Fibroblast of skin of scalp (primary cell): Measurements from ENCODE around the gene SIAH1.
"Not testable (repeated sequence)": the region's sequence is repeated elsewhere in the genome, so short reads cannot be mapped to it uniquely, and the experiment has no call there.

Source experiments
- DNase-seq: peaks from one replicate; pipeline ENCODE4 v3.0.0-alpha.2; 2013

Gene SIAH1

DNA sequence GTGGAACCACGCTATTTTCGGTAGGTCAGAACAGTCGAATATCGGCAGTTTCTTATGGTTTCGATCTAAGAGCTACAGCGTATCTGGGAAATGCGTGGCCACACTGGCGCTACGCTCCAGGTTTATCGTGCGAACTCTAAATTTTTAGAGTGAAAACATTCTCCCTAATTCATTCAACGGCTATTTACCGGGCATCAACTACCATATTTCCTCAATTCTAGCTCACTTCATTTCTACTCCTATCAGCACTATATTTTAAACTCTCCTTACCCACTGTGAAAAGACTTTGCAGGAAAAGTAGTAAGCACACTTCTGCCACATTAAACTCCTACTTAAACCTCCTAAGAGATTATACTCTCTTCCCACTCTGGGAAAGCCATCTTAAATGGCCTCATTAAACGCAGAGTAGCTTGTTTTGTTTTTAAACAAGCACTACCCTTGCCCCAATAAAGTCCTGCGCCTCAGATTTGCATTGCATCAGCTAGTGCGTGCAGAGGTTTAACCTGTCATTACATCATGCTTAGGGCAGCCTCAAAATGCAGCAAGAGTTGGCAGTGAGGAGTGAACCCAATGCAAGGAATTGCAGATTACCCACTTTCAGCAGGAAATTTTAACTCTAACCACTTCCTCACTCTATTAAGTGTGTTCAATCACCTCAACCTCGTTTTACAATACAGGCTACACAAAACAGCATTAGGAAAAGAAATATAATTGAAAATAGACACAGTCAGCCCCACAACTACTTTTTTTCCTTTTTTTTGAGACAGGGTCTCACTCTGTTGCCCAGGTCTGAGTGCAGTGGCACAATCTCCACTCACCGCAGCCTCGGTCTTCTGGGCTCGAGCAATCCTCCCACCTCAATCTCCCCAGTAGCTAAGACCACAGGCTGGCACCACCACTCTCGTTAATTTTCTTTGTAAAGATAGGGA, 18.8 kb downstream of the SIAH1 start:
- peak; percentile 93 for DNase-seq

DNA sequence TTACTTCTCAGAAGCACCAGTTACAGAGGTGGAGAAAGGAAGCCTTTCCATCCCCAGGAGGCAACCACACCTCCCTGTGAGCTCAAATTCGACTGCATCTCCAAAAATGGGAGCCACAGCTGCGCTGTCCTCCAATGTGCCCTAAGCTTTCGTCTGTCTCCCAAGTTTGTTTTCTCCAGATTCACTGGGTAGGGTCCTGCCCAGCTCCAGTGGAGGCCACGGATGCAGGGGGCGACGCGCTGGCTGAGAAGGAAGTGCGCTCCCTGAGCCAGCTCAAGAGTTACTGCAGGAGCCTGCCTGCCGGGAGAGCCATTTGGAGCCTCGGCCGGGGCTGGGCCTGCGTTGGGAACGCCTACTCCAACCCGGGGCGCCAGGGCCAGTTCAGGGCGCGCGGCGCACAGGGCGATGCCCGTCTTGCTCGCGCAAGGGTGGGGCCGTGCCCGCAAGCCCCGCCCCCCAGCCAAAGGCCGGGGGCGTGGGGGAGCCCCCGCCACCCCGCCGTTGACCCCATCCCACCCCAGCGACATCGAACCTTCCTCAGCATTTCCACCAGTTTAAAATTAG, 19.5 kb downstream of the SIAH1 start:
- DNase-seq, result peak; percentile 90

DNA sequence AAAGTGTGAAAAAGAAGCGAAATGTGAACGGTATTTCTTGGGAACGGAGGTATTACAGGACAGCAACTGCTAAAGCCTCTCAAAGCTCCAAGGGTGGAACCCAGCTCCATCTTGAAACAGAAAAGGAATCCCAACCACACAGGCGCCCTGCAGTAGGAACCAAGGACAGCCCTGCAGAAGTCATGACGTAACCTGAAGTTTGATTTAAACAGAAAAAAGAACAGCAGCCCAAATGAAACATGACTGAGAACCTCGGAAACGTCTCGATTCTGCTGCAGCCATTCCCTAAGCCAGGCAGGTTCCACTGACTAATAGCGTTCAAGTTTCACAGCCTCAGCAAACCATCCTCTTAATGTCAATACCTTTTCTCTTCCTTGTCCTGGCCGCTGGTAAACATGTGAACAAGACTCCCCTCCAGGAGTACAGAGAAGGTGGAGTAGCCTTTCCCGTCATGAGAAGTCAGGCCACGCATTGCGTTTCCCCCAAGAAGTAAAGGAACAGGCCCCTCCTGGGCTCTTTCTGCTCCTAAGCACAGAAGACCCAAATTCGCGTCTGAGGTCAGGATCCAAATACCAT, 20.1 kb downstream of the SIAH1 start:
- no peak for DNase-seq

DNA sequence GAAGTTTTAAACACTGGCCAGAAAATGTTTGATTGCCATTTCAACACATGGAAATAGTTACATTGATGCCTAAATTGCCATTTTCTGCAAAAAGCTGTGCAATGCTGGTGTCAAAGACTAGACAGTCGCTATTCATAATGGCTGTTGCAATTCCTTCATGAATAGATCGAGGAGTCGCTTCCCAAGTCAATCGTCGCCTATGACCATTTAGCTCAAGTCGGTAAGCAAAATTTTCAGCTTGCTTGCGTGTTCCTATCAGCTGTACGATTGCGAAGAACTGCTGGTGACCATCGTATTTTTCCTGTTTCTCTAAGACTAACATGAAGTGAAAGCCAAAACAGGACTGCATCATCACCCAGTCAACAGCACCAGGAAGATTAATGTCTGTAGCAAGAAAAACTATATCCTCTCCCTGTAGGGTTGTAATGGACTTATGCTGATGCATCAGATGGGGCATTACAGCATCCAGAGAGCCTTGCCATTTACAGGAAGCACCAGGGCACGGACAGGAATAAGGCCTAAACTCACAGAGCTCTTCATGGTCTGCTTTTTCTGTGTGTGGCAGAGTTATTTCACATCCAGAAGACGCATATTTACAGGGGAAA, 23.6 kb downstream of the SIAH1 start:
- no peak for DNase-seq

DNA sequence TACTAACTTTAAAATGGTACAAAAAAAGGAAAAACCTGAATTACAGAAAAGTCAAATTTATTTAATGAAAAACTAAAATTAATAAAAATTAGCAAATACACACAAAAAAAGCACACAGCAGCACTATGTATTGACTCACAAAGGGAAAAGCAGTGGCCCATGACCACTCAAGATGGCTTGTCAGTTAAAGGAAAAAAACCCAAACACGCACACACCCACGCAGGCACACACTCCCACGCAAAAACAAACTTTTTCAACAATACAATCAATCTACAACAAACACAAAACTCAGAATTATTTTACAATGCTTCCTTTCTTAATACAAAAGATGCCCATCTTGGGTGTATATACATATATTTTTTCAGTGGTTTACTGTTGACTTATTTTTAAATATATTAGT, 24.2 kb downstream of the SIAH1 start:
- DNase-seq, result no peak

DNA sequence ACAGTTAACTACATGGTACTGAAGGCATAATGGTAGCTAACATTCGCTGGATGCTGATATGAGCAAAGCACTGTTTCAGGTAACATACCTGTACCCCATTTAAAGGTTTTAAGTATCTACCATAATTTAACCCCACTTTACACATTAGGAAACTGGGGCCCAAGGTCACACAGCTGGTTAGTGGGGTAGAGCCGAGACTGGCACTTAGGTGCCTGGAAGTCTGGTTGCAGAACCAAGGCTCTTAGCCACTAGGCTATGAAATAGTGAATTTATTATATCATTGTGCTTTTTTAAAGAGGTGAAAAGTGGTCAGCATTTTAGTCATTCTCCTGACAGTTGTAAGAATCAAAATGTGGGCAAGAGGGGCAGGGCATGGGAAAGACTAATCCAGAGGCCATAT, 25.2 kb downstream of the SIAH1 start:
- DNase-seq, result no peak

DNA sequence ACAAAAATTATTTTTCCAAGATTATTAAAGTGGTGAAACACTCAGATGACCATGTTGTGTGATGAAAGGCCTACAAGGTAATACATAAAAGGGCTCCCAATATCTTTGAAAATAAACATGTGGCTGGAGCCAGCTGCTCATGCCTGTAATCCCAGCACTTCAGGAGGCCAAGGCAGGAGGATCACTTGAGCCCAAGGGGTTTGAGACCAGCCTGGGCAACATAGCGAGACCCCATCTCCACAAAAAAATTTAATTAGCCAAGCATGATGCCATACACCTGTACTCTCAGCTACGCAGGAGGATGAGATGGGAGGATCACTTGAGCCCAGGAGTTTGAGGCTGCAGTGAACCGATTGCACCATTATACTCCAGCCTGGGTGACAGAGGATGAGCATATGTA, 26.8 kb downstream of the SIAH1 start:
- no peak for DNase-seq

DNA sequence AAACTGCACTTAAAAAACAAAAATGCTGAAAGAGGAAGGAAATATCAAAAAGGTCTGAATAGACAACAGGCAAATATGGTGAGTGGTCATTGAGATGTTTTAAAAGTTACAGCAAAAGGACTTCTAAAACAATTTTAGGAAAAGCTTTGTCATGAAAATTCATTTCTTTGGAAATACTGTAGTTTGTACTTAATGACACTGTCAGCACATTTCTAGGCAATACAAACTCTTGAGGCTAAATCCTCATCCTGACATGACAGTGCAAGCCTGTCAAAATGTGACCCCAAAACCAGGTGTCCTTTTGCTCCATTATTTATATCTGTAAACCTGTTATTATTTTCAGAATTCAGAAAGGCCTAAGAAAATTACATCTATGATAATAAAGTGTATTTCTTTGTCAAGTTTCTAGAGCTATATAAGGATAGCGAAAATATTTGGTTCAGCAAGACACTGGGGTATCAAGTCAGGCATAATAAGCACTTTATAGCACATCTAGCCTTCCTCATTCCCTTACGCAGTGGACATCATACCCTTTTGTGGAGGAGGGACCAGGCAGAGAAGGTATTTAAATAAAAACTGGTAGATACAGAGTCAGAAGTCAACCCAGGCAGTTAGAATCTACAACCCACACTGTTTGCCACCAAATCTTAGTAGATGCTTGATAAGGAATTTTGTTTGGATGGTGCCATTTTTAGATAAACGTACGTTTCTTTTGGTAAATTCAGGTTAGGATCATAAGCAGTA, 28.4 kb downstream of the SIAH1 start:
- DNase-seq, result no peak

DNA sequence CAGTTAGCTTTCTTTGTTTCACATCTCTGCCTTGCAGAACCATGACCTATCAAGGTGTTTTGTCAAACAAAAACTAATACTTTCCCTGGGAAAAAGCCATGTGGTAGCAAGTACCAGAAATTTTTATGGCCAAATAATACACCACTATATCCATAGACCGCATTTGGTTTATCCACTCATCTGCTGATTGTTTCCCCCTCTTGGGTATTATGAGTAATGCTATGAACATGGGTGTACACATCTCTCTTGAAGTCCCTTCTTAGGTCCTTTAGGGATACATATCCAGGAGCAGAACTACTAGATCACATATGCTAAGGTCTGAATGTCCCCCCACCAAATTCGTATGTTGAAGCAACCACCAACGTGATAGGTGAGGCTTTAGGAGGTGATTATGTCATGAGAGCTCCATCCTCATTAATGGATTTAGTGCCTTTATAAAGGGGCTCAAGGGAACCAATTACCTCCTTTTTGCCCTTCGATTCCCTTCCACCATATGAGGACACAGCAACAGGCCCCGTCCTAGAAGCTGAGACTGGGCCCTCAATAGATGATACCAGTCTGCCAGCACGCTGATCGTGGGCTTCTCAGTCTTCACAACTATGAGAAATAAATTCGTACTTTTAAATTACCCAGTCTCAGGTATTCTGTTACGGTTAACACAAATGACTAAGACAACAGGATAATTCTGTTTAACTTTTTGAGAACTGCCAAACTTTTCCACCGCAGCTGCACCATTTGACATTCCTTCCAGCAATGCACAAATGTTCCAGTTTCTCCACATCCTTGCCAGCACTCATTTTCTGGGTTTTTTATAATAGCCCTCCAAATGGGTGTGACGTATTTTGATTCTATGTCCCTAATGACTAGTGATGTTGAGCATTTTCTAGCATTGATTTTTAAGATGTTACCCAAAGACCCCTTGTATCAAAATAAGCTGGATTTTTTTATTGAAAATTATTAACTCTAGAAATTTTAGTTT, 30.0 kb downstream of the SIAH1 start:
- DNase-seq, result no peak

DNA sequence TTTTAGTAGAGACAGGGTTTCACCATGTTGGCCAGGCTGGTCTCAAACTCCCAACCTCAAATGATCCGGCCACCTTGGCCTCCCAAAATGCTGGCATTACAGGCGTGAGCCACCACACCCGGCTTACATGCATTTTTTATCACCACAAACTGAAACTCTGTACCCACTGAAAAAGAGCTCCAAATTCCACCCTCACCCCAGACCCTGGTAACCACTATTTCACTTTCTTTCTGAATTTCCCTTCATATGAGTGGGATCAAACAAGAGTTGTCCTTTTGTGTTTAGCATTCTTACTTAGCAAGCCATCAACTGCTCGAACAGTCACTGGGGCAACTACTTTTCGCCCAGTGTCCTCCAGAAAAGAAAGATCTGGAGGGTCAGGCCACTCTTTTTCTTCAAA, 30.8 kb downstream of the SIAH1 start:
- DNase-seq, result not testable (repeated sequence)

DNA sequence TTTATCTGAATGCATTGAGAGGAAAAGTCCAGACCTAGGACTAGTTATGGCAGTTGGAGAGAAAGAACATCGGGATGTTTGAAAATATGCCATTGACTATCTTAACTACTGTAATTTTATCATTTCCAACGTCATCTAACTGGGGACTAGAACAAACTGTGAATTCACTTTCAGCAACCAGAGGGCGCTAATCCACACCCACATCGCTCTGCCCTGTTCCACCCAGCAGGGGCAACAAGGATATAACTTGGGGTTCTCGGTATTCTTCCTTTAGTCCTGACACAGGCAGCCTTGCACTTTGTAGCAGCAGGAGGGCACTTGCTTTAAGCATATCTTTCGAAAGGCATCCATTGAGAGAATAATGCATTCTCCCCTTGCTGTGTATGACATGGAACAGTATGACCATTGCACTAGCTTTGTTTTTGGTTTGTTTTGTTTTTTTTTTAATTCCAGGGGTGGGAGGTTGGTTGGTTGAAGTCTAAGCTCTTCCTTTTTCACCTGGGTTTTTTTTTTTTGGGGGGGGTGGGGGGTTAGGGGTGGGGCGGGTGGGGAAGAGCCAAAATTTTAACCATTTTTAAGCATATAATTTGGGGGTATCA, 31.5 kb downstream of the SIAH1 start:
- DNase-seq, result peak; percentile 80

DNA sequence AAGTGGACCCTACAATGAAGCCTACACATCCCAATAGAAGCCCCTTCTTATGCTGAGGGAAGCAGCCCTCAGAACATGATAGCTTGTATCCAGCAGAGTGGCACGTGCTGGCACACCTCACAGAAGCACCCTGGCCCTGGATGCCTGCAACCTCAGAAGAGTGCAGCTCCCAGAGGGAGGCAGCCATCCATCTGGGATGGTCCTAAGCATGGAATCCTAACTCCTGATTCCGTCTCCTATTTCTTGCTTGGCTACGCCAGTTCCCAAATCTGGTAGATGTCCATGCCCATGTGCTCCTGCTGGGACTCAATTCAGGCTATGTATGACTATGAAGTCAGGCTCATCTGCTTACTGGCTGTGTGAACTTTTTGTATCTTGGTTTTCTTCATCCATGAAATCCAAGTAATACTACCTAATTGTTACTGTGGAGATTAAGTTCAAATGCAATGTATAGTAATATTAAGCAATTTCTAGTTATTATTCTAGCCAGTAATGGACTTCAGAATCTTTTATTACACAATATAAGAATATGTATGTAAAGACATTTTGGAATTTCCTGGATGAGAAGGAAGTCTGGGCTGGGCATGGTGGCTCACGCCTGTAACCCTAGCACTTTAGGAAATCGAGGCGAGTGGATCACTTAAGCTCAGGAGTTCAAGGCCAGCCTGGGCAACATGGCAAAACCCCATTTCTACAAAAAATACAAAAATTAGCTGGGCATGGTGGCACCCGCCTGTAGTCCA, 32.4 kb downstream of the SIAH1 start:
- DNase-seq, result no peak

DNA sequence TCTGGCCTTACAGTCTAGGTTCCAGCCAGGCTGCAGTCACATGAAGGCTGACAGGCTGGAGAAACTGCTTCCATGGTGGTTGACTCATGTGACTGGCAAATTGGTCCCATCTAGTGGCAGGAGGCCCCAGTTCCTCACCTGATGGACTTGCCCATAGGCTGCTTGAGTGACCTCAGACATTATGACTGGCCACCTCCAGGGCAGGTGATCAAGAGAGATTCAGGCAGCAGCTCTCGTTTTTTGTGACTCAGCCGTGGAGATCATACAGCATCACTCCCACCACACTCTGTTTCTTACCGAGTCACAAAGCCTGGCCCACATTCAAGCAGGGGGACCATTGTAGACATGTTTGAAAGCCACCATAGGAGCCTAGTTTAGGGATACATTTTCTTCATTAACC, 34.5 kb downstream of the SIAH1 start:
- DNase-seq, result no peak

DNA sequence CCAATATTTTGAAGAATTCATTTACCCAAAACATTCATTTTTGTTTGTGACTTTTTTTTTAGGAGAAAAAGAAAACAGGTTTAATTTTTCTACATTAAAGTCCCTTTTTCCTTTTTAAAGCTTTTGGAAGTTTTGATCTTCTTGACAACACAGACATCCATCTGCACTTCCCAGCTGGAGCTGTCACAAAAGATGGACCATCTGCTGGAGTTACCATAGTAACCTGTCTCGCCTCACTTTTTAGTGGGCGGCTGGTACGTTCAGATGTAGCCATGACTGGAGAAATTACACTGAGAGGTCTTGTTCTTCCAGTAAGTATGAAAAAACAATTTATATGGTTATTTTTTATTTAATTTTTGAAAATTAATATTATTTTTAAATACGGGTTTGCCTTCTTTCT, 37.2 kb downstream of the SIAH1 start:
- no peak for DNase-seq

DNA sequence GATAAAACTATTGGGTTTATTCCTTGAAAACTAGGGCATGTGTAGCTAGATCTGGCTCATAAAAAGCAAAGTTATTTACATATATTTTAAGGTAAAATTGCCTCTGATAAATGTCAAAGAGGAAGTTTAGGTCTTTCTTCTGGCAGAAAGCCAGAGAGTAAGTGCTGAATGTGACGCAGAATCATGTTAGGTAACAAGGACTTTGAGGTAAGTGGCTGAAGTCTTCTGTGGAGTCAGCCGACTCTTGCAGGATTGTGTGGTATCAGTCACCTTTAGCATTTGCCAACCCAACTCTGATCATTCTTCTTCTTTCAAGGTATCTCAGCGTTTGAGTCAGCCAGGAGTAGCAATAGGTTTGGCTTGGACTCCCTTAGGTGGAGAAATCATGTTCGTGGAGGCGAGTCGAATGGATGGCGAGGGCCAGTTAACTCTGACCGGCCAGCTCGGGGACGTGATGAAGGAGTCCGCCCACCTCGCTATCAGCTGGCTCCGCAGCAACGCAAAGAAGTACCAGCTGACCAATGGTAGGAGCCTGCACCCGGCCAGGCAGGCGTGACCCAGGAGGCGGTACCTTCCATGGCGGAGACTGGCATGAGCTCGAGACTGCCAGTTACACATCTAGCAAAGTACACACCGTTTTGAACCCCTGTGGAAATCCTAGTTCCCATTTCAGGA, 37.9 kb downstream of the SIAH1 start:
- no peak for DNase-seq

DNA sequence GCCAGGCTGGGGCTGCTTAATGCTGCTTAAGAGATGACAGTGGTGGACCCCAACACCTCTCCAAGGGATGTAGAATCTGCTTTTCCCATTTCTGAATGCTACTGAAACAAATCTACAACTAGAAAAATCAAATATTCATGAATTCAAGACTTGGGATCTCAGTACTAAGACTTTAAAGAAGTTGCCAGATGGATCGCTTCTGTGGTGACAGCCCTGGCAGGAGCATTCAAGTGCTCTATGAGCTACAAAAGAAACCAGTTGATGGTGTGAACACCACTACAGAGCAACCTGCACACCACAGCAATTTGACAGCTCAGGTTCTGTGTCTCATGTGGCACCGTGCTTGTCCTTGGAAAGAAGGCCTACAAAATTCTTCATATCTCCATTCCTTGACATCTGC, 42.6 kb downstream of the SIAH1 start:
- DNase-seq, result no peak

DNA sequence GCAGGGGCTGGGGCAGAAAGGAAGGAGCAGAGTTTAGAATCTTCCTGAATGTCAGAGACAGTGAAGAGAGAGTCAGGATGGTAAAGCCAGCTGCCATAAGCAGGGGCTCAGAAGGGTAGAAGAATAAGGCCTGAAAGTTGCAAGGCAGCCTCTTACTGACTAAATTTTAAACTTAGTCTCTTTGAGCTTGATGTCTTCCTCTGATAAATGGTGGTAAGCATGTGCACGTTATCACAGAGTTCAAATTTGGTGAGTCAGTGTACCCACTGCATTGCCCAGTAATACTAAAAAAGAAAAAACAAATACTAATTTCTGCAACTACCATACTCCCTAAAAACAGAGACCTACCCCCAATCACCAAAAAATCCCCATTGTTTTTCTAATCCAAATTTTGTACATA, 45.2 kb downstream of the SIAH1 start:
- DNase-seq, result no peak

DNA sequence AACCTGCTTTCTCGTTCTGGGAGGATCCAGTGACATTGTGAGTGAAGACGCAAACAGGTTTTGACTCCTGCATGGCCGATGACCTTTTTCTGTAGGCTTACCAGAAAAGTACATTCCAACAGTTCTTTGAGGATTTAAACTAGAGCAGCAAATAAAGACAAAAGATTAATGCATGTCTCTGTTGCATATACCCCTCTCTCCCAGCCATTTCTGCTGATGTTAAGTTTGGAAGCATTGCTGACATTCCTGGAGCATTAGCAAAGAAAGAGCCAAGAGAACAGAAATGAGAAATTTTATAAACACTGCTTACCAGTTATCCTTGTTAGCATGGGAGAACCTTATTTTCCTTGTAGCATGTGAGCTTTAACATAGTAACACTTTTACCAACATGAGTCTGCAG, 49.3 kb downstream of the SIAH1 start:
- DNase-seq, result peak; percentile 83

DNA sequence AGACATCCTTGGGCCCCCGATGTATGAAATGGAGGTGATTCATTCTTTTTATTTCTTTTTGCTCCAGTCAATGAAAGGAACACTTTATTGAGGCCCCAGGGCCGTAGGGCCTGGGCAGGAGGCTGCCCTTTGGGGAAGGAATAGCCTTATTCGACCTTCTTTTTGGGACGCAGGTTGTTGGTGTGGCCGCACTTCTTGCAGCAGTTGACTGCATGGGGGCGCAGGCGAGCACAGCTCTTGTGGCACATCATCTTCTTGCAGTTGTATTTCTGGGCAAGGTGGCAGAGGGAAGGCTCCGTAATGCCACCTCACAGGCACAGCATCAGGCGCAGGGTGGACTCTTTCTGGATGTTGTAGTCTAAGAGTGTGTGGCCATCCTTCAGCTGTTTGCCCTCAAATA, 50.9 kb downstream of the SIAH1 start:
- DNase-seq, result no peak

DNA sequence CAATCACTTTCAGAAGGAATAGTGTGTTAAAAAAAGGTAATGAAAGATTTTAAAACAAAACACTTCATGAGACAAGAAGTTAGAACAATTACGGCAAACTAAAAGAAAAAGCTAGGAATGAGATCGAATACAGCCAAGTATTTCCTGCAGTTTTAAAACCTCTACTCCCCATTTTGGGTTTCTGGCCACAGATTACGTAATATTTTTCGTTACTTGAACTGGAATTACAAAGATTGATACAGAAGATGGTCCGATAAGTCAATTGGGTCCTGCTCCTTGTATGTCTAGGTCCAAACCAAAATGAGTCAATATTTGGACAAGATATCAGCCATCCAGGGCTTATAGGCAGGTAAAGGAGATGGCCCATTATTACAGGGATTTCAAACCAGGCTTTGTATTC, 52.2 kb downstream of the SIAH1 start:
- no peak for DNase-seq
